ENCODE results near the gene TRPM8. TPM values are rescaled to one million over a fixed set of nuclear protein-coding genes. Genes with fewer than 3 reads are reported as not detected.

The TRPM8 gene
- total and polyA plus RNA-seq, 4 donors: 0.03 to 0.14 TPM; not detected in 2

- TF ChIP-seq CTCF (IDR thresholded peaks at IDR 0.05; ENCODE audit: control extremely low read depth, extremely low read depth): no peak
- DNase-seq: no peak
- Histone ChIP-seq H3K27me3 (ENCODE audit: control insufficient read depth in 3 of 3, insufficient read depth in 3 of 3, low read length in 2 of 3) (peaks cover 0 to 13% (median 9%) of the 10 kb centered on the region in 3 donors), H3K36me3 (ENCODE audit: control insufficient read depth in 4 of 4, insufficient read depth in 4 of 4, low read length in 4 of 4) (no peaks in the 10 kb centered on the region), H3K27ac (ENCODE audit: low read depth in 1 of 2, low read length in 1 of 2) (no peak overlapping the region), H3K4me1 (ENCODE audit: control insufficient read depth in 5 of 5, insufficient read depth in 5 of 5, low read length in 5 of 5) (no peaks in the 10 kb centered on the region), H3K9me3 (ENCODE audit: control insufficient read depth in 4 of 4, insufficient read depth in 3 of 4, low read length in 3 of 4) (peaks cover 0 to 6% (median 2%) of the 10 kb centered on the region in 4 donors), H3K9ac (ENCODE audit: insufficient read depth in 1 of 2, low read length in 2 of 2) (no peak overlapping the region), H3K4me3 (no peak overlapping the region)
- no peak for ATAC-seq (ENCODE audit: insufficient read depth, low FRiP score)
- 73 to 83% methylated on average over 1 of the region's 1 CpG for WGBS, 2 donors
These were observed 27.5 kb downstream of the TRPM8 start for GRCh38 chr2:233944722-233945121.

GRCh38 chr2:233945146-233945545 is 28.0 kb downstream of the TRPM8 start:
- 94 to 96% methylated on average over 3 of the region's 3 CpGs for WGBS, 2 donors
- Histone ChIP-seq H3K27ac (ENCODE audit: low read depth in 1 of 2, low read length in 1 of 2) (no peak overlapping the region), H3K4me3 (no peak overlapping the region)

GRCh38 chr2:233950078-233950825 is 33.1 kb downstream of the TRPM8 start:
- no peak for DNase-seq
- Histone ChIP-seq H3K36me3 (ENCODE audit: control insufficient read depth in 4 of 4, insufficient read depth in 4 of 4, low read length in 4 of 4) (no peaks in the 10 kb centered on the region), H3K9me3 (ENCODE audit: control insufficient read depth in 4 of 4, insufficient read depth in 3 of 4, low read length in 3 of 4) (peaks cover 0 to 1% (median 0%) of the 10 kb centered on the region in 4 donors), H3K9ac (ENCODE audit: insufficient read depth in 1 of 2, low read length in 2 of 2) (no peak overlapping the region), H3K27me3 (ENCODE audit: control insufficient read depth in 3 of 3, insufficient read depth in 3 of 3, low read length in 2 of 3) (peaks cover 0 to 2% (median 0%) of the 10 kb centered on the region in 3 donors), H3K4me1 (ENCODE audit: control insufficient read depth in 5 of 5, insufficient read depth in 5 of 5, low read length in 5 of 5) (no peaks in the 10 kb centered on the region), H3K4me3 (no peak overlapping the region), H3K27ac (ENCODE audit: low read depth in 1 of 2, low read length in 1 of 2) (no peak overlapping the region)
- WGBS, 2 donors: 86 to 89% methylated on average over 13 of the region's 13 CpGs
- no peak for TF ChIP-seq CTCF (IDR thresholded peaks at IDR 0.05; ENCODE audit: control extremely low read depth, extremely low read depth)
- no peak for ATAC-seq (ENCODE audit: insufficient read depth, low FRiP score)

More at GRCh38 chr2:233945146-233945545, 28.0 kb downstream of the TRPM8 start:
- no peaks in the 10 kb centered on the region for H3K4me1 ChIP-seq (ENCODE audit: control insufficient read depth in 5 of 5, insufficient read depth in 5 of 5, low read length in 5 of 5)
- no peak for DNase-seq
- no peak for TF ChIP-seq CTCF (IDR thresholded peaks at IDR 0.05; ENCODE audit: control extremely low read depth, extremely low read depth)
- peaks cover 0 to 9% (median 4%) of the 10 kb centered on the region in 3 donors for H3K27me3 ChIP-seq (ENCODE audit: control insufficient read depth in 3 of 3, insufficient read depth in 3 of 3, low read length in 2 of 3)
- ATAC-seq (ENCODE audit: insufficient read depth, low FRiP score): no peak
- H3K36me3 ChIP-seq (ENCODE audit: control insufficient read depth in 4 of 4, insufficient read depth in 4 of 4, low read length in 4 of 4): no peaks in the 10 kb centered on the region
- H3K9ac ChIP-seq (ENCODE audit: insufficient read depth in 1 of 2, low read length in 2 of 2): no peak overlapping the region
- H3K9me3 ChIP-seq (ENCODE audit: control insufficient read depth in 4 of 4, insufficient read depth in 3 of 4, low read length in 3 of 4): peaks cover 0 to 6% (median 2%) of the 10 kb centered on the region in 4 donors

Data from lung (tissue), 12 donors.